Skin epidermis (tissue), 12 donors: ENCODE results near the gene HMGXB3.
A peak's percentile ranks its signal among the peaks of the same experiment; 100 is the strongest.
"Not testable (repeated sequence)": the region's sequence is repeated elsewhere in the genome, so short reads cannot be mapped to it uniquely, and the experiment has no call there.

ENCODE experiments used
- H3K27ac ChIP-seq, 21 experiments: fragments of 200-600 bp; sonication (generic) in 11 of 21; one replicate each; pipeline ENCODE4 v1.5.0; 2020; ENCODE audit warnings: mild to moderate bottlenecking in 3 of 21, inconsistent platforms in 2 of 21, moderate library complexity in 2 of 21
- H3K4me3 ChIP-seq, 7 experiments: fragments of 200-600 bp; sonication (generic) in 2 of 7; one replicate each; pipeline ENCODE4 v1.5.0; 2020; ENCODE audit warnings: inconsistent platforms in 2 of 7, mild to moderate bottlenecking in 2 of 7, moderate library complexity in 1 of 7

HMGXB3 gene

GRCh38 chr5:150046031-150046430 lies 45.5 kb downstream of the HMGXB3 start:
- no peak overlapping the region for H3K27ac ChIP-seq
- no peak overlapping the region for H3K4me3 ChIP-seq

- H3K27ac ChIP-seq, result peak overlapping the region in 1 of 21 experiments; percentile 35
- H3K4me3 ChIP-seq, result not testable (repeated sequence)
Measured at GRCh38 chr5:150050172-150050811, 49.8 kb downstream of the HMGXB3 start.

- peak overlapping the region in 5 of 21 experiments; percentile 15 to 64 (median 60) for H3K27ac ChIP-seq
- H3K4me3 ChIP-seq, result no peak overlapping the region
Measured at GRCh38 chr5:150051657-150052195, 51.2 kb downstream of the HMGXB3 start.

- Histone ChIP-seq H3K4me3 (no peak overlapping the region), H3K27ac (peak overlapping the region in 9 of 21 experiments; percentile 12 to 64 (median 21))
Measured at GRCh38 chr5:150052226-150052955, 51.9 kb downstream of the HMGXB3 start.

GRCh38 chr5:150052956-150053712 lies 52.6 kb downstream of the HMGXB3 start:
- Histone ChIP-seq H3K27ac (peak overlapping the region in 9 of 21 experiments; percentile 12 to 65 (median 61)), H3K4me3 (no peak overlapping the region)

GRCh38 chr5:150053713-150054392 lies 53.3 kb downstream of the HMGXB3 start:
- peak overlapping the region in 8 of 21 experiments; percentile 34 to 65 (median 61) for H3K27ac ChIP-seq

GRCh38 chr5:150054569-150054968 lies 54.0 kb downstream of the HMGXB3 start:
- H3K27ac ChIP-seq, result no peak overlapping the region
- no peak overlapping the region for H3K4me3 ChIP-seq

More at GRCh38 chr5:150053713-150054392, 53.3 kb downstream of the HMGXB3 start:
- no peak overlapping the region for H3K4me3 ChIP-seq

- Histone ChIP-seq H3K4me3 (no peak overlapping the region), H3K27ac (no peak overlapping the region)
Measured at GRCh38 chr5:150055326-150056074, 55.0 kb downstream of the HMGXB3 start.

- no peak overlapping the region for H3K27ac ChIP-seq
- no peak overlapping the region for H3K4me3 ChIP-seq
Measured at GRCh38 chr5:150056075-150056443, 55.5 kb downstream of the HMGXB3 start.

- H3K4me3 ChIP-seq, result no peak overlapping the region
- peak overlapping the region in 5 of 21 experiments; percentile 16 to 67 (median 33) for H3K27ac ChIP-seq
Measured at GRCh38 chr5:150057052-150057451, 56.5 kb downstream of the HMGXB3 start.

- Histone ChIP-seq H3K4me3 (no peak overlapping the region), H3K27ac (peak overlapping the region in 9 of 21 experiments; percentile 10 to 67 (median 26))
Measured at GRCh38 chr5:150057511-150057910, 57.0 kb downstream of the HMGXB3 start.

- no peak overlapping the region for H3K4me3 ChIP-seq
- peak overlapping the region in 13 of 21 experiments; percentile 10 to 70 (median 45) for H3K27ac ChIP-seq
Measured at GRCh38 chr5:150057996-150058395, 57.5 kb downstream of the HMGXB3 start.

- Histone ChIP-seq H3K4me3 (no peak overlapping the region), H3K27ac (peak overlapping the region in 13 of 21 experiments; percentile 10 to 80 (median 47))
Measured at GRCh38 chr5:150058480-150059126, 58.1 kb downstream of the HMGXB3 start.

GRCh38 chr5:150059623-150060022 lies 59.1 kb downstream of the HMGXB3 start:
- Histone ChIP-seq H3K27ac (peak overlapping the region in 1 of 21 experiments; percentile 70), H3K4me3 (no peak overlapping the region)

- Histone ChIP-seq H3K4me3 (no peak overlapping the region), H3K27ac (no peak overlapping the region)
Measured at GRCh38 chr5:150060471-150060870, 59.9 kb downstream of the HMGXB3 start.

GRCh38 chr5:150061538-150061995 lies 61.0 kb downstream of the HMGXB3 start:
- Histone ChIP-seq H3K4me3 (no peak overlapping the region), H3K27ac (no peak overlapping the region)

GRCh38 chr5:150062216-150062922 lies 61.8 kb downstream of the HMGXB3 start:
- H3K4me3 ChIP-seq, result no peak overlapping the region
- peak overlapping the region in 1 of 21 experiments; percentile 0 for H3K27ac ChIP-seq

- Histone ChIP-seq H3K4me3 (no peak overlapping the region), H3K27ac (peak overlapping the region in 4 of 21 experiments; percentile 21 to 48 (median 31))
Measured at GRCh38 chr5:150063638-150064037, 63.1 kb downstream of the HMGXB3 start.
